NCI-H524 (cell line): Measurements from ENCODE around the gene AP1B1.
"Not testable (repeated sequence)": the region's sequence is repeated elsewhere in the genome, so short reads cannot be mapped to it uniquely, and the experiment has no call there.

ENCODE experiments used
- DNase-seq, 2 experiments: peaks; one replicate each; lab custom pipeline; 2025; lab: John Stamatoyannopoulos, UW

Gene AP1B1

GRCh38 chr22:29387921-29388758 is at the start of gene AP1B1:
Gene AP1B1, minus strand, starts transcription at chr22:29388570. Its CDS starts 21,327 bp downstream, at chr22:29367243.
- DNase-seq = peak; percentile 94 to 97

GRCh38 chr22:29435236-29436136 is 47.1 kb upstream of the AP1B1 start:
- no peak for DNase-seq

GRCh38 chr22:29434288-29434687 is 45.9 kb upstream of the AP1B1 start:
- DNase-seq = no peak

GRCh38 chr22:29433856-29434255 is 45.5 kb upstream of the AP1B1 start:
- DNase-seq = no peak

GRCh38 chr22:29431986-29432385 is 43.6 kb upstream of the AP1B1 start:
- no peak for DNase-seq

GRCh38 chr22:29427176-29427760 is 38.9 kb upstream of the AP1B1 start:
- DNase-seq = no peak

GRCh38 chr22:29426476-29426875 is 38.1 kb upstream of the AP1B1 start:
- DNase-seq = no peak

GRCh38 chr22:29418704-29419103 is 30.3 kb upstream of the AP1B1 start:
- DNase-seq = not testable (repeated sequence)

- DNase-seq = not testable (repeated sequence)
Observed at GRCh38 chr22:29414951-29415591, 26.7 kb upstream of the AP1B1 start.

GRCh38 chr22:29412772-29413171 is 24.4 kb upstream of the AP1B1 start:
- not testable (repeated sequence) for DNase-seq

- DNase-seq = not testable (repeated sequence)
Observed at GRCh38 chr22:29411569-29412211, 23.3 kb upstream of the AP1B1 start.

- DNase-seq = no peak
Observed at GRCh38 chr22:29408940-29409339, 20.6 kb upstream of the AP1B1 start.

GRCh38 chr22:29401538-29401937 is 13.2 kb upstream of the AP1B1 start:
- not testable (repeated sequence) for DNase-seq

- DNase-seq = no peak
Observed at GRCh38 chr22:29400576-29400975, 12.2 kb upstream of the AP1B1 start.

- DNase-seq = no peak
Observed at GRCh38 chr22:29397791-29398190, 9.4 kb upstream of the AP1B1 start.

- peak; percentile 19 to 40 for DNase-seq
Observed at GRCh38 chr22:29396126-29396525, 7.8 kb upstream of the AP1B1 start.

GRCh38 chr22:29394931-29395581 is 6.7 kb upstream of the AP1B1 start:
- peak; percentile 74 to 78 for DNase-seq

GRCh38 chr22:29393019-29393608 is 4.7 kb upstream of the AP1B1 start:
- no peak for DNase-seq

- DNase-seq = no peak
Observed at GRCh38 chr22:29391546-29391945, 3.2 kb upstream of the AP1B1 start.

- DNase-seq = no peak
Observed at GRCh38 chr22:29390270-29390669, 1.9 kb upstream of the AP1B1 start.

GRCh38 chr22:29388759-29389090 is 355 bp upstream of the AP1B1 start:
- no peak for DNase-seq
